SU-DHL-6 (cell line): ENCODE results near the gene BAG3.

Experiments
- EZH2phosphoT487 ChIP-seq: fragments of 200-600 bp; sonication (generic), shearing (Covaris generic); conservative IDR thresholded peaks from 2 replicates; pipeline ENCODE4 v1.6.1; 2018; ENCODE audit warnings: mild to moderate bottlenecking, antibody characterized with exemption, low read length, moderate library complexity, mixed read lengths
- TF ChIP-seq, protein P1 (sequence below): fragments of 200-600 bp; sonication (generic); IDR thresholded peaks from one replicate; pipeline ENCODE4 v1.5.1; 2017; ENCODE audit warnings: antibody characterized with exemption, mild to moderate bottlenecking, low read length, moderate library complexity; ENCODE audit not compliant: insufficient read depth, poor library complexity, severe bottlenecking

DNA sequence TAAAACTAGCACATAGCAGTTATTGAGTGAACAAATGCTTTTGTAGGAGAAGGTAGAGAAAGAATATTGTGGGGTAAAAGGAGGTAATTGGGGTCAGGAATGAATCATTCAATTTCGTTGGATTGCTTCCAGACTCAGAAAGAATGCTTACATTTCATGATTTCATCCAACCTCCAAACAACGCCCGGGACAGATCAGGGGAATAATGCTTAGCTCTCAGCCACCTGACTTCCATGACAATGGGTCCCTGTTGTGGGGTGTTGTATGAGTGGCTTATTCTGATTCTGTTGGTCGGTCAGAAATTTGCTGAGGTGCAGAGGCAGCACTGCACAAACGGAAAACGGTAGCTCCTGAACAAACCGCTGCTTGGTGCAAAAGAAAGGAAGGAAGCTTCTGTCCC is 50.7 kb downstream of the BAG3 start:
- TF ChIP-seq, protein P1, sequence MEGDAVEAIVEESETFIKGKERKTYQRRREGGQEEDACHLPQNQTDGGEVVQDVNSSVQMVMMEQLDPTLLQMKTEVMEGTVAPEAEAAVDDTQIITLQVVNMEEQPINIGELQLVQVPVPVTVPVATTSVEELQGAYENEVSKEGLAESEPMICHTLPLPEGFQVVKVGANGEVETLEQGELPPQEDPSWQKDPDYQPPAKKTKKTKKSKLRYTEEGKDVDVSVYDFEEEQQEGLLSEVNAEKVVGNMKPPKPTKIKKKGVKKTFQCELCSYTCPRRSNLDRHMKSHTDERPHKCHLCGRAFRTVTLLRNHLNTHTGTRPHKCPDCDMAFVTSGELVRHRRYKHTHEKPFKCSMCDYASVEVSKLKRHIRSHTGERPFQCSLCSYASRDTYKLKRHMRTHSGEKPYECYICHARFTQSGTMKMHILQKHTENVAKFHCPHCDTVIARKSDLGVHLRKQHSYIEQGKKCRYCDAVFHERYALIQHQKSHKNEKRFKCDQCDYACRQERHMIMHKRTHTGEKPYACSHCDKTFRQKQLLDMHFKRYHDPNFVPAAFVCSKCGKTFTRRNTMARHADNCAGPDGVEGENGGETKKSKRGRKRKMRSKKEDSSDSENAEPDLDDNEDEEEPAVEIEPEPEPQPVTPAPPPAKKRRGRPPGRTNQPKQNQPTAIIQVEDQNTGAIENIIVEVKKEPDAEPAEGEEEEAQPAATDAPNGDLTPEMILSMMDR: no peak
- TF ChIP-seq EZH2phosphoT487: no peak
